ENCODE results near the gene HOXC4.

Gene HOXC4

DNA sequence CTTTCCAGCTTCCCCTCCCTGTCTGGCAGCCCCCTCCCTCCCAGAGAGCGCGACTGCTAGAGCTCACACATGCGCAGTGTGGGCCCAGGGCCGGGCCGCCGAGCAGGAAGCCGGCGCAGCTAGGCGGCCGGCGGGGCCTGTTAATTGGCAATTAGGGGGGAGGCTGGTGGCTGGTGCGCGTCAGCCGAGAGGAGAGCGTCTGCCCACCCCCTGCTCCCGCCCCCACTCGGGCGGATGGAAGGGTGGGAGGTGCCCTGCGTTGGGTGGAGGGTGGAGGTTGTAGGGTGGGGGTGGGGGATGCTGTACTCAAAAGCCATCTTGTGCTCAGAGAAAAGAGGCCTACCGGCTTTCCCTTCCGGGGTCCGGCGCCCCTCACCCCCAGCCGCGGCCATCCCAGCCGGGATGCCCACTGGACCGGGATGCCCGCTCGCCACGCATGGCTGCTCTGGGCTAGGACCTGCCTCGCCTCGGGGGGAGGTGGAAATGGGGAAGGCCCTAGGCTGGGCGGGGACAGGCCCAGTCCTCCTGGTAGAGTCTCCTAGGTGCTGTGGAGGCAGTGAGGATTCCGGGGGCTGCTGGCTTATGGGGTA is 35.7 kb upstream of the HOXC4 start:
- TF ChIP-seq, protein P1, sequence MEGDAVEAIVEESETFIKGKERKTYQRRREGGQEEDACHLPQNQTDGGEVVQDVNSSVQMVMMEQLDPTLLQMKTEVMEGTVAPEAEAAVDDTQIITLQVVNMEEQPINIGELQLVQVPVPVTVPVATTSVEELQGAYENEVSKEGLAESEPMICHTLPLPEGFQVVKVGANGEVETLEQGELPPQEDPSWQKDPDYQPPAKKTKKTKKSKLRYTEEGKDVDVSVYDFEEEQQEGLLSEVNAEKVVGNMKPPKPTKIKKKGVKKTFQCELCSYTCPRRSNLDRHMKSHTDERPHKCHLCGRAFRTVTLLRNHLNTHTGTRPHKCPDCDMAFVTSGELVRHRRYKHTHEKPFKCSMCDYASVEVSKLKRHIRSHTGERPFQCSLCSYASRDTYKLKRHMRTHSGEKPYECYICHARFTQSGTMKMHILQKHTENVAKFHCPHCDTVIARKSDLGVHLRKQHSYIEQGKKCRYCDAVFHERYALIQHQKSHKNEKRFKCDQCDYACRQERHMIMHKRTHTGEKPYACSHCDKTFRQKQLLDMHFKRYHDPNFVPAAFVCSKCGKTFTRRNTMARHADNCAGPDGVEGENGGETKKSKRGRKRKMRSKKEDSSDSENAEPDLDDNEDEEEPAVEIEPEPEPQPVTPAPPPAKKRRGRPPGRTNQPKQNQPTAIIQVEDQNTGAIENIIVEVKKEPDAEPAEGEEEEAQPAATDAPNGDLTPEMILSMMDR (IDR thresholded peaks at IDR 0.05; ENCODE audit: extremely low read depth, missing control alignments), result no peak
- peak; percentile 96 for DNase-seq (ENCODE audit: low spot score)

DNA sequence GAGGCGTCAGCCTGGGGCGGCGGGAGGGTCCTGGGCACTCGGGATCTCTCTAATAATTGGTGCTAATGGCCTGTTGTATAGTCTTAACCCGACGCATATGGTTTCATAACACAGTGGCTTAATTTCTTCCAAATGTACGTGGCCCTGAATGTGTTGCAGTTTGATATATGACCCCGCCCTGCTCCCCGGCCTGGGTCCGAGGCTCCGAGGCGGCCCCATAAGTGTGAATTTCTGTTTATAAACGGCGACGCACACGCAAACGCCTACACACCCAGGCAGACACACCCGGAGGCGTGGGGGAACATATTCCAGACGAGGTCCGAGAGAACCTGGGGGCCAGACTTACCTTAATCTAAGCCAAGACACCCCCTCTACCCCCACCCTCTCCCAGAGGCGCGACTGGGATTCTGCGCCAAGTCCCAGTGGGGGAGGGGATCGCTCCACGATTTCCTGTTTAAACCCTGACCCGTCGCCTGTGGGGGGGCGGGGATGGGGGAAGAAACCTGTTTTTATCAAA is 35.1 kb upstream of the HOXC4 start:
- DNase-seq (ENCODE audit: low spot score), result no peak
- TF ChIP-seq, protein P1 (IDR thresholded peaks at IDR 0.05; ENCODE audit: extremely low read depth, missing control alignments), result no peak

DNA sequence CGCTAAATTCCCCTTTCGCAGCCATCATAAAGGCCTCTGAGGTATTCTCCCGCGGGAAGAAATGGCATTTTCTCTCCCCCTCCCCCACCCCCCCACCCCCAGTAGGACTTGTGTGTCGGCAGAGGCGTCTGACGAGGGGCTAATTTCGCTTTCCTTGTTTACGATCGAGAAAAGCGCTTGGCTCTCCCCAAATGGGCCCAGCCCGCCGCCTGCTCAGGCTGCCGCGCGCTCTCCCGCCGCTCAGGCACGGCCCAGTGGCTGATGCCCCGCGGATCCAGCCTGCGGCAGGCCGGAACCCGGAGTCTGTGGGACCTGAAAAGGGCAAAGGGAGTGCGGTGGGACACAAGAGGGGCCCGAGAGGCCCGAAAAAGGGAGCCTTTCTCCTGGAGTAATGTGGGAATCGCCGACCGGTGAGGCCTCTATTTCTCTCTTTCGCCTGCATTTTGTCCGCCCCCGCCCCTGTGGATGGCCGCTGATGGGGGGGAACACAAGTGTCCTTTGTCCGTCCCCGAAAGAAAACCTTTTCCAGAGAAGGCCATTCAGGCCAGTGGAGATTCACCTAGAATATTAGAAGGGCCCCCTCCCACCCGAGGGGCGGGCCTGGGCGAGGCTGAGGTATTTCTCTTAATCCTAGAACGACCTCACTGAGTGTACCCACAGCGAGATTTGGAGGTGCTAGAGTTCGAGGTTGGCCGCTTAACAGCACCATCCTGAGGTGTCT is 34.4 kb upstream of the HOXC4 start:
- TF ChIP-seq, protein P1 (IDR thresholded peaks at IDR 0.05; ENCODE audit: extremely low read depth, missing control alignments), result no peak
- no peak for DNase-seq (ENCODE audit: low spot score)

DNA sequence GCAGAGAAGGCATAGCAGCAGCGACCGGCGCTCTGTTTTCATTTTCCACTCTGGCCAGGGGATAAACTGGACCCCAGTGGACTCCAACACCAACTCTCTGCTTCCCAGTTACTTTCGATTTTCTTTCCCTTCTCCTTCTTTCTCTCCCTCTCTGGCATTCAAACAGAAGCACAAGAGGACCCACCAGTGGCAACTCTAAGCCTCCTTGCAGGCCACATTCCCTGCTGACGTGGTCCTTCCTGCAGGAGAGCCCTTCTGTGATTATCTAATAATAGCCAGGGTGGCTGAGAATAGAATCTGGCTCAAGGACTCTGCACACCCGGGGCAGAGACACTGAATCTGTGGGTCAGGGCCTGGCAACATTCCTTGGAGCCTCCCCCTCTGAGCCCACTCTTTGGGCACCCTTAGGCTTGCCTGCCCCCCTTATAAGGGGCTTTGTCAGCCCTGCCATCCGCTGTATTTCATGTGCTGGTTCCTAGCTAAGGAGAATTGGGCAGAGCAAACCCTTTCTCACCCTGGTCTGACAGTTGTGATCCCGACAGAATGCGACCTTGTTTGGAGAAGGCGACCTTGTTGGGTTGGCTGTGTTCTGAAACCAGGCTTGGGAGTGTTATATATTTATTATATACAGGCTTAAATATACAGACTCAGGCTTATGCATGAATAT is 33.6 kb upstream of the HOXC4 start:
- TF ChIP-seq, protein P1 (IDR thresholded peaks at IDR 0.05; ENCODE audit: extremely low read depth, missing control alignments), result no peak
- DNase-seq (ENCODE audit: low spot score), result no peak

GRCh38 chr12:54020591-54021405 is 32.8 kb upstream of the HOXC4 start:
- DNase-seq (ENCODE audit: low spot score), result no peak
- TF ChIP-seq, protein P1 (IDR thresholded peaks at IDR 0.05; ENCODE audit: extremely low read depth, missing control alignments), result no peak

DNA sequence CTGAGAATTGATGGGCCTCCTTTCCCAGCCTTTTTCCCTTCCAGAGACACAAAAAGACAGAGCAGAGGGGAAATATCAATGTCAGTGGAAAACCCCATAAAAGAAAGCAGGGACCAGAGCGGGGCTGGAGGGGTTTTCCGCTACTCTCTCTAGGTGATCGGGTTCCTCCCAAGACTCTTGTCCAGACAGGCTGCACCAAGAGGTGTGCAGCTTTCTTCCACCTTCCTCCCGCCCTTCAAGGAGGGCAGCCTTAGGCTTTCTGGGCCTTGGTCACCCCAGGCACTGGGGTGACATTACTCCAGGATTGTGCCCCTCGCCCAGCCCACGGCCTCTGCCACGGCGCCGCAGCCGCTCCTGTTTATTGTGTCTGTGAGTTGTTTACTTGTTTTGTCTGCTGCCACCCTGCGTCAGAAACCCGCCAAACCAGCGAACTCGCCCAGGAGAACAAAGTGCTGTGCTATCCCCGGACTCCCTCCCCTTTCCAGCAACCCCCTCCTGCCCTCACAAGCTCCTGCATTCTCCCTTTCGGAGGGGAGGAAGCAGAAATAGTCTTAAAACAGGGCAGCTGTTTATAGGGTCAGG is 32.1 kb upstream of the HOXC4 start:
- no peak for DNase-seq (ENCODE audit: low spot score)
- TF ChIP-seq, protein P1 (IDR thresholded peaks at IDR 0.05; ENCODE audit: extremely low read depth, missing control alignments), result no peak

Data from GM20000 (cell line).